ENCODE data around the gene CPTP.
"Not testable (repeated sequence)": the region's sequence is repeated elsewhere in the genome, so short reads cannot be mapped to it uniquely, and the experiment has no call there.

The CPTP gene

DNA sequence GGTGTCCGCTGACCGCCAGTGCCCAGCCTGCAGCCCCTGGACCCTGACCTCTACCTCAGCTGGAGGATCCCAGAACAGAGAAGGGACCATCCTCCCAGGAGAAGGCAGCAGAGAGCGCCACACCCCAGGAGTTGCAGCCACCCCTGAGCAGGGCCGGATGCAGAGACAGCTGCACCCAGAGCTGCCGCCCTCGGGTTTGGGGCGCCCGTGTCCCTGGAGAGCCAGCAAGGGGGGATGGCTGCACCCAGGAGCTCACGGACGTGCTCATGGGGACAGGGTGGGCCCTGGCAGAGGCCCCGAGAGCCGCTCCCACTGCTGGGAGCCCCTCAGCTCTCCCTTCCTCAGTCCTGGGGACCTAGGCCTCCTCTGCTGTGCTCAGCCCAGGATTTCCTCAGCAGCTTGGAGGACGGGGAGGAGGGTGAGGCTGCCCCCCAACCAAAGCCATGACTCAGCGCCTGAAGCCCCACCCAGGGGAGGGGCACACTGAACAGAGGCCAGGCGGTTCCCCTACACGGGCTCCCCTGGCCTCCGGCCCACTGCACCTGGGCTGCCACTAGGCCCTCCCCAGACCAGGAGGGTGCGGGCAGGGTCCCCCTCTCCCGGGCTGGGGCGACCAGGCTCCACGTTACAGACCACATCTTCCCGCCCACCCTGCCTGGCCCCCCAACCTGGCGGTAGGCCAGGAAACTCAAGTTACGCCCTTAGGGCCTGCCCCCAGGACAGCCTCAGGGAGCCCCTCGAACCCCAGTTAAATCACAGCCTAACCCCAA is 19.1 kb upstream of the CPTP start:
- DNase-seq, result peak in 22 of 56 donors; percentile 28 to 68 (median 46)

DNA sequence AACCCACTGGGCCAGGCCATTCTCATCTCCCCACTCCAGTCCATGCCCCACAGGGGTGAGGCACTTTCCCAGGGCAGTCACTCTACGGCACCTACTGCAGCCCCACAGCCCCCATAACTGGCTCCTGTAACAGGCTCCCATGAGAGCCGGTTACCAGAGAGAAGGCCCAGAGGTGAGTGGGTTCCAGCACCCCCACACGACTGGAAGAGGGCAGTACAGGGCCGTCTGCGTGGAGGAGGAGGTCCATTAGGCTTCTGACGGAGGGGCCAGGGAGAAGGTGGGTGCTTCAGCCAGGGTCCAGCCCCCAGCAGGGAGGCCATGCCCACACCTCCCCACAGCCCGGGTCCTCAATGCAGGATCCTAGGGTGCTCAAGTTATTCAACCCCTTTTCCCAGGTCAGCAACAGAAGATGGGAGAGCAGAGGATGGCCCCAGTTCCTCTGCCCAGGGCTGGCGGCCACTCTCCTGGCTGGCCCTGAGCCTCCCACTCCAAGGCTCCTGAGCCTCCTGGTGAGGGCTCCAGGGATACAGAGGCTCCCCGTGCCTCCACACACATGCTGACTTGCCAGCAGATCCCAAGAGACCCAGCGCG is 18.4 kb upstream of the CPTP start:
- peak in 1 of 56 donors; percentile 26 for DNase-seq

DNA sequence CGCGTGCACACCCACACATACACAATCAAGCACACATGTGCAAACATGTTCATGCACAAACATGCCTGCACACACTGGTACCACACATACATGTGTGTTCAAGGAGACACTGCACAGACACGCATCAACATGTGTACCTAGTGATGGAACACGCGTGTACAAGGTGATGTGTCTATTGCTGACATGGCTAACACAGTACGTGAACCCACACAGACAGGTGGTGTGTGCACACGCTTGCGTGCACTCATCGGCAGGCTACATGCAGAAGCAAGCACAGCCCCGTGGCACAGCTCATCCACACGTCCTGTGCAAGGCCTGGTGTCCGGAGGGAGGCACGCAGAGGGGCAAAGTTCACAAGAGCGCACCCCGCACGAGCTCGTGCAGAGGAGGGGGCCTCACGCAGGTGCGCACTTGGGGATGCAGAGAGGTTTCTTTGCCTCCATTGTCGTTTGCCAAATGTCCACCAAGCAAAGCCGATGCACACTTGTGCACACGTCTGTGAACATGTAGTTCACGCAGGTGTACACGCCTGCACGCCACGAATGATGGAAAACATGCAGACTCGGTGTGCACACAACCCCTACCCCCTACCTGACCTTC is 17.8 kb upstream of the CPTP start:
- peak in 2 of 56 donors; percentile 11 to 46 for DNase-seq

DNA sequence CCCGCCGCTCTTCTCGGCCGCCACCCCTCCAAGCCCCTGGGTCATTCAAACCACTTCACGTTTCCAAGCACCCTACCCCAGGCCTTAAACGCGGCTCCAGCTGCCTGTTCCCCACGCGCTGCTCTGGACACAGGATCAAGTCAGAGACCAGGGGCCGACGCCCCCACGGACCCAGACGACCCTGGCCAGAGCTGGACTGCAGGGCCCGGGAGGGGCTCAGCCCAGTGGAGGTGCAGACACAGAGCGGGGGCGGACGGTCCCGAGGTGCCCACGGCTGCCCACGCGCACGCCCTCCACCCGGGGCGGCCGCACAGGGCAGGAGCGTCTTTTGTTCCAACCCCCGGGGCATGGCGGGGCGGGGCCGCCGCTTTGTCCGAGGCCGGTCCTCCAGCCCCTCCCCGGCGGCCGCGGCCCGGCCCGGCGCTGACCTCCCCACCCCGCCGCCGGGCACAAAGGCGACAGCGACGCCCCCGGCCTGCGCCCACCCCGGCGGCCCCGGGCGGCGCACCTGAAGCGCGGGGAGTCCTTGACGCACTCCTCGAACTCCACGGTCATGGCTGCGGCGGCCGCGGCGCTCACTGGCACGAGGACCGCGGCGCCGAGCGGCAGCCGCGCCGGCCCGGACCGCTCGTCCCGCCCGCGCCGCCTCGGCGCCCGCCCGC is 17.2 kb upstream of the CPTP start:
- DNase-seq, result peak in 7 of 56 donors; percentile 27 to 63 (median 55)

DNA sequence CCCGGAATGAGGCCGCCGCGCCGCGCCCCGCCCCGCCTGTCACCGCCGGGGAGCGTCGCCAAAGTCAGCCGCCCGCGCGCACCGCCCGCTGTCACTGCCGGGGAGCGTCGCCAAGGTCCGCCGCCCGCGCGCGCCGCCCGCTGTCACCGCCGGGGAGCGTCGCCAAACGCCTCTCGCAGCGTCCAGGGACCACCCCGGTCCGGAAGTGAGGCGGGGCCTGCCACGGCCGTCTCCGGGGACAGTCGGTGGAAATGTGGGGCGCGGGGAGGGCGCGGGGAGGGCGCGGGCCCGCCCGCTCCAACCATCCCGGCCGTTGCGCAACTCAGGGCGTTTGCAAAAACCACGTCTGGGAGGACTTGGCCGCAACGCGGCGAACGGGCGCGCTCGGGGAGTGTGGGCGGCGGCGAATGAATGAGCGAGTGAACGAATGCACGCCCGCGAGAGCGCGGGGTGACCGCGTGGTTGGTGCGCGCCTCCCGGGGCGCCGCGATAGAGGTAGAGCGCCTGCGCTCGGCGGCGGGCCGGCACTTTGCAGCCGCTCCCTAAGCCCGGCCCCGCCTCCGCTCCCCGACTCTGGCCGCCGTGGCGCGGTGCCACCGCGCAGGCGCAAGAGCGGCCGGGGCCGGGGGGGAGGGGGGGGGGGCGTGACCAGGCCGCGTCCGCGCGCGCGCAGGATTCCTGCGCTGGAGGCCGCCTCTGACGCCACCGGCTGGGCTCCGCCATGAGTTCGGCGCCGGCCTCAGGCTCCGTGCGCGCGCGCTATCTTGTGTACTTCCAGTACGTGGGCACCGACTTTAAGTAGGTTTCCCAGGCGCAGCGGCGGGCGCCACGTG is 16.5 kb upstream of the CPTP start, which contains the start of the genes ACAP3 and PUSL1:
TSS of gene ACAP3 (minus strand) at position 8 of the 833 bp plus-strand sequence. CDS start 115 bp downstream, outside the sequence.
TSS of gene PUSL1 (plus strand) at position 675 of the 833 bp plus-strand sequence. CDS start at position 722, 47 bp downstream.
- peak in 55 of 56 donors; percentile 61 to 98 (median 88) for DNase-seq

DNA sequence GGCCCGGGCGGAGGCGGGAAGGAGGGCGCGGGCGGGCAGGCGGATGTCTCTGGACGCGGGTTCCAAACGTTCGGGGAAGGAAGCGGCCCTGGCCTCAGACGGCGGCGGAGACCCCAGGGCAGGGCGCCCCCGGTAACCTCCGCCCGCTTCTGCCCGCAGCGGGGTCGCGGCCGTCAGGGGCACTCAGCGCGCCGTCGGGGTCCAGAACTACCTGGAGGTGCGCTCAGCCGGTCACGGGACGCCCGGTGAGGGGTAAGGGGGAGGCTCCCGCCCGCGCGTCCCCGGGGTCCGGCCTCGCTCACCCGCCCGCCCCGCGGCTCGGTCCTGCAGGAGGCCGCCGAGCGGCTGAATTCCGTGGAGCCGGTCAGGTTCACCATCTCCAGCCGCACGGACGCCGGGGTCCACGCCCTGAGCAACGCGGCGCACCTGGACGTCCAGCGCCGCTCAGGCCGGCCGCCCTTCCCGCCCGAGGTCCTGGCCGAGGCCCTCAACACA is 15.8 kb upstream of the CPTP start:
- DNase-seq, result peak in 2 of 56 donors; percentile 54 to 55

DNA sequence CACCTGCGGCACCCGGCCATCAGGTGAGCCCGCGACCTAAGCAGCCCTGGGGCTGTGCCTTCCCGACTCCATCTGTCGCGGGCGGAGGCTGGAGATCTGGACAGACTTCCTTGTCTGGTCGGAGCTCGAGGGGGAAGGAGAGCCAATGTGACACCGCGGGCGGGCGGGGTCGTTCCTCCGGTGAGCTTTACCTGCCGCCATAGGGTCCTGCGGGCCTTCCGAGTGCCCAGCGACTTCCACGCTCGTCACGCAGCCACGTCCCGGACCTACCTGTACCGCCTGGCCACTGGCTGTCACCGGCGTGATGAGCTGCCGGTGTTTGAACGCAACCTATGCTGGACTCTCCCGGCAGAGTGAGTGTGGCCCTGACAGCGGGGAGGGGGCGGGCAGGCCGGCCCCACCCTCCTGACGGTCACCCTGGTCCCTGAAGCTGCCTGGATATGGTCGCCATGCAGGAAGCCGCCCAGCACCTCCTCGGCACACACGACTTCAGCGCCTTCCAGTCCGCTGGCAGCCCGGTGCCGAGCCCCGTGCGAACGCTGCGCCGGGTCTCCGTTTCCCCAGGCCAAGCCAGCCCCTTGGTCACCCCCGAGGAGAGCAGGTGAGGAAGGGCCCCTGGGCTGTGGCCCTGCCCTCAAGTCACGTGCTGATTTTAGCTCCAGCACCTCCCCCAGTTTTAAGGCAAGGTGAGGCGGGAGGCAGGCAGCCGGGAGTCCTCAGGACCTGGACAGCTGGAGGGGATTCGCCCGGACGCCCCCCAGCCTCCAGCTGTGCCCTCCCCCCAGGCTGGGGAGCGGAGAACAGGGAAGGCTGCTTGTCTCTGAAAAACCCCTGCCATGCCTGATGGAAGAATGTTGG is 15.1 kb upstream of the CPTP start:
- DNase-seq, result peak in 1 of 56 donors; percentile 15

DNA sequence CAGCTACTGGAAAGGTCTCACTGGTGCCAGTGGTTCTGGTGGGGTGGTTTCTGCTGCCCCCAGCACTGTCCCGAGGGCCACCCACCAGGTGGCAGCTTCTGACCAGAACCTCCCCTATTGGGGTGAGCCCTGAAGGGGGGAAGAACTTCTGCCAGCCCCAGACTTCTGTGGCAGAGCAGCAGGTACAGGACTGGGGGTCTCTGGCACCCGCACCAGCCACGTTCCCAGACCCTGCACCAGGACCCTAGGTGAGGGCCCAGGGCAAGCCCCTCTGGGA is 14.6 kb upstream of the CPTP start:
- no peak for DNase-seq

DNA sequence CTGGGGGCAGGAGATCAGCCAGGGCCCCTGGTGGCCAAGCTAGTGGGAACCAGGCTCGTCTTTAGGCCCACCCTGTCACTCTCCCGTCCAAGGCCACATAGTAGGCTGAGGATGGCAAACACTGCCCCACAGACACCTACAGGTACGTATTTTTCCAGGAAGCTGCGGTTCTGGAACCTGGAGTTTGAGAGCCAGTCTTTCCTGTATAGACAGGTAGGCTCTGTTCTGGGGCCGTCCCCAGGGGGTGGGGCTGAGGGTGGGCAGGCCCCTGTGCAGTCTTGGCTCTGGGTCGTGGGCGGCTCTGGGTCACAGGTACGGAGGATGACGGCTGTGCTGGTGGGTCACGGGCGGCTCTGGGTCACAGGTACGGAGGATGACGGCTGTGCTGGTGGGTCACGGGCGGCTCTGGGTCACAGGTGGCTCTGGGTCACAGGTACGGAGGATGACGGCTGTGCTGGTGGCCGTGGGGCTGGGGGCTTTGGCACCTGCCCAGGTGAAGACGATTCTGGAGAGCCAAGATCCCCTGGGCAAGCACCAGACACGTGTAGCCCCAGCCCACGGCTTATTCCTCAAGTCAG is 14.0 kb upstream of the CPTP start:
- no peak for DNase-seq

DNA sequence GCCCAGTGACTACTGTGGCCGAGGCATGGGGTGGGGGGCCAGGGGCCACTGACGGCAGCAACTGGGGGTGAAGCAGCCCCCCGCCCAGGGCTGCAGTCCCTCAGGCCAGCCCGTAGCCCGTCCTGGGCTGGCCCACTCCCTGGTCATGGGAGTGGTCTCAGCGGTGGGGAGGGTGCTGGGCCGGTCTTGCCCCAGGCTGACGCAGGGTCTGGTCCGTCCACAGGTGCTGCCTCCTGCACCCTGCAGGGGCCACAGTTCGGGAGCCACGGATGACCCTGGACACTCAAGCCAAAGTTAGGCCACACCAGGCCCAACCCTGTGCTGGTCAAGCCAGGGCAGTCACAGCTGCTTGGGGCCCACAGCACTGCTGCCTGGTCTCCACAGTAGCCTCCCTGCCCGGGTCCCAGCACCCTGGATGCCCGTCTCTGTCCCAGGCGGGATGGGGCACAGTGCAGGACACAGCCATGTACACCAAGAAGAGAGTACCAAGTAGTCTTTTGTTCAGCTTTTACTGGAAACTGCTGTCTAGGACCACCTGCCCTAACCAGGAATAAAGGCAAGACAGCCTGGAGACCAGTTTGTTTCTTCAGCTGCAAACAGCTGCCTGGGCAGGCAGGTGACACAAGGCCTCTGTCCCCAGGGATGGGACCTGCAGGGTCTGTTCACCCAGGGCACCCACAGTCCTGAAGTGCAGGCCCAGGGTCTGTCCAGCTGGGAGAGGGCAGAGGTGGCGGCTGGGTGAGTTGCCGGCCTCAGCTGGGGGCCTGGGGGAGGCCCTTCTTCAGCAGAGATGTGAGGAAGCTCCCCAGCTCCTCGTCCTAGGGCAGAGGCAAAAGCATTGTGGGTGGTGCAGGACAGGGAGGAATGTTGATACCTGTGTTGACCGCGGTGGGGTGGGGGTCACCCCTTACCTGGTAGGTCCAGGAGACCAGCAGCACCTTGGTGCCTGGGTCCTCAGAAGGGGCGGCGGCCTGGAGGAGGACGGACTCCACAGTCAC is 13.2 kb upstream of the CPTP start:
- DNase-seq, result no peak

DNA sequence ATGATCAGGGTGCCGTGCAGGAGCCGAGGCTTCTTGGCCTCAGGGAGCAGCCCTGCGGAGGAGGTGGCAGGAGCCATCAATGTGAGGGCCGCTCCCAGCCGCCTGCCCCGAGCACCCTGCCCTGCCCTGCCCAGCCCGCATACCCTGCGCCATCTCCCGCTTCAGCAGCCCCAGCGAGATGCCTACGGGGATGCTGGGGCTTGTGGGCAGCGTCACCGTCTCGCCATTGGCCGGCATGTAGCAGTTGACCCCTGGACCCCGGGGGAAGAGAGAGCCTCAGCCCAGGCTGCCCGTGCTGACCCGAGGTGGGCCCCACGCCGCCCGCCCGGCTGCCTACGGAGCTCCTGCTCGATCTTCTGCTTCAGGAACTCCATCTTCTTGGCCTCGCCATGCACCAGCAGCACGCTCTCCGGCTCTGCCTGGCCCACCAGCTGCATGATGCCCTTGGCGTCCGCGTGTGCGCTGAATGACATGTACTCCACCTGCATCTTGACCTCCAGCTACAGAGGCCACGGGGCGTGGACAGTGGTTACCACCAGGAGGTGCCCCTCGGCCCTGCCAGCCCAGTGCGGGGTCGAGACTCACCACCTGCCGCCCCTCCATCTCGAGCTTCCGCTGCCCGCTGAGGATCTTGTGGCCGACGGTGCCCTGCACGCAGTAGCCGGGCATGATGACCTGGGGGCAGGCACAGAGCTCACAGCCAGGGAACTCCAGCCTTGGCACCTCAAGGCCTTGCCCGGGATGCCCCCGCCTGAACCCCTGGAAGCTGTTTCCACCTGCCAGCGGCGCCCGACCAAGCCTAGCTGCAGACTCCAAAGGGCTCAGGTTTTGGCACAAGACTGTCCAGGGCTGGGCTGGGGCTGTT is 11.9 kb upstream of the CPTP start:
- no peak for DNase-seq

DNA sequence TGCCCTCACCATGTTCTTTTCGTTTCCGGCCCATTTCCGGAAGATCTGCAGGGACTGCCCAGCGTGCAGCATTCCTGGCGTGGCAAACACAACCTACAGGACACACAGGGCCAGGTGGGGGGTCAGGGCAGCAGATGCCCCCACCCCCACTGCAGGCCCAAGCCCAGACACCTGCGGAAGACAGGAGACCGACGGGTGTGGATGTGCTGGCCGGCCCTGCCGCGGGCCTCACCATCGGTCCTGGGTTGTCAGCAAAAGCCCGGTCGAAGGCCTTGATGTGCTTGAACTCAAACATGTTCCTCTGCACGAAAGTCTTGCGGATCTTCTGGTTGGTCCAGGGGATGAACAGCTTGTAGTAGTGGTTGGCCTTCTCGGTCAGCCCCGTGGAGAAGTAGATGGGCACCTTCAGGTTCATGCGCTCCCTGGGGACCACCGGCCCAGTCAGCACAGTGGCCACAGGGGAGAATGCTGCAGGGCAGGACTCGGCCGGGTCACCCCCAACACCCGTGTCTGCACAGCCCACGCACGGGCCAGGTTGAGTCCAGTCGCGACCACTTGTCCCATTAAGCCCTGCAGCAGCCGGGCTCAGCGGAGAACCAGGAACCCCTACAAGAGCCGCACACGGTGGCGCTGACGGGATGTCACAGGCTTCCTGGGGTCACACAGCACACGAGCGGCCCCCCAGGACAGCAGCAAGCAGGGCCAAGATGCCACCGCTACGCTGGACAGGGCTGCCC is 10.9 kb upstream of the CPTP start:
- no peak for DNase-seq

DNA sequence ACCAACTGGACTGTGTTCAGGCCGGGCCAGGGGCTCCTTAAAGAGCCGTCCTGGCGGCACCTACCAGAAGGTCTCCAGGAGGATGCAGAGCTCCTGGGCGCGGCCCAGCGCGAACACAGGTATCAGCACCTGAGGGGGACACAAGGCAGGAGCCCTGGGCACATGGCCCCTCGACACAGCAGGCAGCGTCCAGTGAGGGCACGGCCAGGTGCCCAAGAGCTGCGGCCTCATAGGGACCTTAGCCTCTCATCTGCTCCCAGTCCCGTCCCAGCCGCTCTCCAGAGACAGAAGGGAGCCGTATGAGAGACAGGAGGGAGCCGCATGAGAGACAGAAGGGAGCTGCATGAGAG is 10.4 kb upstream of the CPTP start:
- DNase-seq, result no peak

DNA sequence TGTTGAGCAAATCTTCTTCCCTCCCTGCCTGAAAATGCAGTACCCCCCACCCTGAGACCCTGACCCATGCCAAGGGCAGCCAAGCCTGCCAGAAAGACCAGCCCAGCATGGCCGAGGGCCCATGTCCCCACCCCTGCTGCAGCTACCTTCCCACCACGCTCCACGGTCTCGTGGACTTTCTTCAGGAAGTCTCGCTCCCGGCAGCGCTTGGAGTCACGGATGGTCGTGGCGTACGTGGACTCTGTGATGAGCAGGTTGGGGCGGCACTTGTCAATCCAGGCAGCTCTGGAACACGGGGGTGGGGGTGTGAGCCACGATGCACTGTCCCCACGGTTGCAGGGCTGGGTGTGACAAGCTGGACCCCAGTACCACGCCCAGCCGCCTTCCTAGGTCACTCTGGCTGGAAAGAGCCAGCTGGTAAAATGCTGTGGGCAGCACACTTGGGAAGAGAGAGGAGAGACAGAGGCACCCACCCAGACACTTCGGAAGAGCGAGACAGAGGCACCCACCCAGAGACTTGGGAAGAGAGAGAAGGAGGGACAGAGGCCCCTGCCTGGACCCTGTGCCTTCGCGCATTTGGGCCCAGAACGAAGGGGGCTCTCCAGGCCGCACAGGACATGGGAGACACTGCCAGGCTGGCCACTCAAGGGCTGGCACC is 9.8 kb upstream of the CPTP start:
- no peak for DNase-seq

DNA sequence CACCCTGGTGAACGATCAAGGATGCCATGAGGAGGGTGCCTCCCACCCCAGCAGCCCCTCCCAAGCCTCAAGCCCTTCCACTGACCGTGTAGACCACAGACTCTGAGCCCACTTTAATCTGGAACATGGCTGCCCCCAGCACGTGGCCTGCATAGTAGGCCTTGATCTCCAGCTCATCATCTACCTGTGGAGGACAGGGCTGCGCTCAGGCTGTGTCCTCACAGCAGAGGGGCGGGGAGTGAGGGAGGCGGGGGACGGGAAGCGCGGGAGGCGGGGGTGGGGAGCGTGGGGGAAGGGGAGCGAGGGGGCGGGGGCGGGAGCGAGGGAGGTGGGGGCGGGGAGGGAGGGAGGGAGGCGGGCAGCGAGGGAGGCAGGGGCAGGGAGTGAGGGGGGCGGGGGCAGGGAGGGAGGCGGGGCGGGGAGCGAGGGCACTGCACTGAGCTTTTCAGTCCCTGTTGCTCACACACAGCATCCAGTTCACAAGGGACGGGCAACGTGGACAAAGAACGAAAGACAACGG is 9.1 kb upstream of the CPTP start:
- no peak for DNase-seq

DNA sequence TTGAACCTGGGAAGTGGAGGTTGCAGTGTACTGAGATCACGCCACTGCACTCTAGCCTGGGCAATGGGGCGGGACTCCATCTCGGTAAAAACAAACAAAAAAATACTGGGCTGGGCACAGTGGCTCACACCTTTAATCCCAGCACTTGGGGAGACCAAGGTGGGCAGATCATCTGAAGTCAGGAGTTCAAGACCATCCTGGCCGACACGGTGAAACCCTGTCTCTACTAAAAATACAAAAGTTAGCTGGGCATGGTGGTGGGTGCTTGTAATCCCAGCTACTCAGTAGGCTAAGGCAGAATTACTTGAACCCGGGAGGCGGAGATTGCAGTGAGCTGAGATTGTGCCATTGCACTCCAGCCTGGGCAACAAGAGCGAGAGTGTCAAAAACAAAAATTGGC is 8.4 kb upstream of the CPTP start:
- not testable (repeated sequence) for DNase-seq
